Coronary artery (tissue), 2 donors: ENCODE results near the gene MAB21L4.
A peak's percentile ranks its signal among the peaks of the same experiment; 100 is the strongest.

ENCODE experiments used
- DNase-seq: peaks from one replicate; pipeline ENCODE4 v3.0.0-alpha.2; 2017; ENCODE audit warnings: low spot score
- H3K27ac ChIP-seq, 2 donors: fragments of 200-600 bp; sonication (generic); one replicate each; pipeline ENCODE4 v1.5.1; 2016 to 2019
- H3K4me3 ChIP-seq: fragments of 200-600 bp; sonication (generic); 2 replicates; pipeline ENCODE4 v1.5.1; 2016; ENCODE audit warnings: mild to moderate bottlenecking, moderate library complexity
- TF ChIP-seq, protein P1 (sequence below): fragments of 200-600 bp; sonication (generic); IDR thresholded peaks from one replicate; pipeline ENCODE4 v1.5.1; 2019; ENCODE audit warnings: antibody characterized with exemption

The MAB21L4 gene

DNA sequence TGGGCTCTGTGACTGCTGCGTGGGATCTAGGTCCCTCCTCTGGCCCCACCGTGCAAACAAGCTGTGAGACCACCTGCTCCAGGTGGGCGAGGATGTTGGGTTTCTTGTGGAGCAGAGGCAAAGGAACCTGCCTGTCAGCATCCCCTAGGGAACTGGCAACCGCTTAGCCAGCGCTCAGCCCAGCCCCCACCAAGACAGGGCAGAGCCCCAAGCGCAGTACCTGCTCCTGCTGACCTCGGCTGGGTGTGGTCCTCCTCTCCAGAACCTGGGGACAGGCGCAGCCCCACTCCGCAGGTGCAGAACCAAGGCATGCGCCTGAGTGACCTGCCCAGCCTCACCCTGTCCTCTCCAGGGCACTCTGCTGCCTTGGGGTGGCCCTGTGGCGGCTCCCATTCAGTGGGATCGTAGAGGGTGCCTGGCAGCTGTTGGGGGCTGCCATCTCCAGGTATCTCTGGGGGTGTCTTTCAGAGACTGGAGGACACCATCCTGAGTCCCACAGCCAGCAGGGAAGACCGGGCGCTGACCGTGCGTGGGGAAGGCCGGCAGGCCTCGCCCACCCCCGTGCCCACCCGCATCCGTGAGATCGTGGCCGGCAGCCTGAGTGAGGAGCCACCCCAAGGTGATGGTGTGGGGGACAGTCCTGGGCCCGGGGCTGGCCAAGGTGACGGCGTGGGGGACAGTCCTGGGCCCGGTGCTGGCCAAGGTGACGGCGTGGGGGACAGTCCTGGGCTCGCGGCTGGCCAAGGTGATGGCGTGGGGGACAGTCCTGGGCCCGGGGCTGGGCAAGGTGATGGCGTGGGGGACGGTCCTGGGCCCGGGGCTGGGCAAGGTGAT is 22.5 kb upstream of the MAB21L4 start:
- TF ChIP-seq, protein P1, sequence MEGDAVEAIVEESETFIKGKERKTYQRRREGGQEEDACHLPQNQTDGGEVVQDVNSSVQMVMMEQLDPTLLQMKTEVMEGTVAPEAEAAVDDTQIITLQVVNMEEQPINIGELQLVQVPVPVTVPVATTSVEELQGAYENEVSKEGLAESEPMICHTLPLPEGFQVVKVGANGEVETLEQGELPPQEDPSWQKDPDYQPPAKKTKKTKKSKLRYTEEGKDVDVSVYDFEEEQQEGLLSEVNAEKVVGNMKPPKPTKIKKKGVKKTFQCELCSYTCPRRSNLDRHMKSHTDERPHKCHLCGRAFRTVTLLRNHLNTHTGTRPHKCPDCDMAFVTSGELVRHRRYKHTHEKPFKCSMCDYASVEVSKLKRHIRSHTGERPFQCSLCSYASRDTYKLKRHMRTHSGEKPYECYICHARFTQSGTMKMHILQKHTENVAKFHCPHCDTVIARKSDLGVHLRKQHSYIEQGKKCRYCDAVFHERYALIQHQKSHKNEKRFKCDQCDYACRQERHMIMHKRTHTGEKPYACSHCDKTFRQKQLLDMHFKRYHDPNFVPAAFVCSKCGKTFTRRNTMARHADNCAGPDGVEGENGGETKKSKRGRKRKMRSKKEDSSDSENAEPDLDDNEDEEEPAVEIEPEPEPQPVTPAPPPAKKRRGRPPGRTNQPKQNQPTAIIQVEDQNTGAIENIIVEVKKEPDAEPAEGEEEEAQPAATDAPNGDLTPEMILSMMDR: no peak
- Histone ChIP-seq H3K4me3 (no peak overlapping the region), H3K27ac (peak overlapping the region in 1 of 2 donors; percentile 69)
- DNase-seq: peak; percentile 70

DNA sequence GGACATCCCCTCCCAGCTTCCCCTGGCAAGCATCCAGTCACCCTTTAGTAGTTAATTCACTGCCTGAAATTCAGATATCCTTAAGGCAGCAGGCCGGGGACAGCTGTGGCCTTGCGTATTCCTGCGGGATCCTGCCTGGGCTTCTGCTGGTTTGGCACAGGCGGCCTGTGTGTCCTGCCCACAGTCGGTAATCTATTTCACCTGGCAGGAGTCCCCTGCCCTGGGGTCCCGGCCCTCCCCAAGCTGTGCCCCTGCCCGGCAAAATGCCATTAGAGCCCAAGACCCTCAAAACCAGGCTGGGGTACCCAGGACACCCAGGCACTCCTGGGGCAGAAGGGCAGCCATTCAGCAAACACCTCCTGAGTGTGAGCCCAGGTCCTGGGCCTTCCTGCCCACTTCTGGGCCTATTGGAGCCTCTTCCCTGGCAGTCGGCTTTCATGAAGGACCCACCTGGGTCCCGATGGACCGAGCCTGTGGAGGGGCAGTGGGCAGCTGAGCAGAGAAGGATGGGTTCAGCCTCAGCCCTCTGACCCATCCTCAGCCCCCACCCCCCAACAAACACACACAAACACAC is 21.8 kb upstream of the MAB21L4 start:
- Histone ChIP-seq H3K4me3 (no peak overlapping the region), H3K27ac (peak overlapping the region in 1 of 2 donors; percentile 69)
- peak; percentile 67 for DNase-seq
- TF ChIP-seq, protein P1: no peak

DNA sequence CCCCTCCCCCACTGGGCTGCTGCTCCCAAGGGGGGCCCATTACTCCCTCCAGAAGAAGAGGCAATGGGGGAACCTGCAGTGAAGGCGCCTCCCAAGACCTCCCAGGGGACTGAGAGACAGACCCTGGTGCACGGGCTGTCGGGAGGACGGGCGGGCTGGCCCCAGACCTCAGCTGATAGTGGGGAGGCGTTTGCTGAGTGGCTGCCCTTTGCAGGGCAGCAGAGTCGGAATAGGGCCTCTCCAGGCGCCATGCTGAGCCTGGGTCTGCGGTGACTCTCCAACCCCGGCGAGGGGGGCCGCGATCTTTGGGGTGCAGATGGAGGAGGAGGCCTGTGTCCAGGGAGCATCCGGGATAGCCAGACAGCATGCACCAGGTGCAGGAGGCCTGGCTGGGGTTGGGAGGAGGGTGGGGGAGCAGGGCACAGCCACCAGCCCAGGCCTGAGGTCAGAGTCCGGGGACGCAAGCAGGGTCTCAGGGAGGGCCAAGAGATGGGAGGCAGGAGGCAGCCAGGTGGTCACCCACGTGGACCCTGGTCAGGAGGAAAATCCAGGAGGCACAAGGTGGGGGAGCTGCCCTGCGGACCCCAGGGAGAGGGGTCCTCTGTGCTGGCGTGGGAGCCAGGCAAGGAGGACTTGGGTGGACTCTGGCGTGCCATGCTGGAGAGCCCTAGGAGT is 21.2 kb upstream of the MAB21L4 start:
- TF ChIP-seq, protein P1: no peak
- DNase-seq: peak; percentile 76
- peak overlapping the region in 1 of 2 donors; percentile 69 for H3K27ac ChIP-seq
- no peak overlapping the region for H3K4me3 ChIP-seq

DNA sequence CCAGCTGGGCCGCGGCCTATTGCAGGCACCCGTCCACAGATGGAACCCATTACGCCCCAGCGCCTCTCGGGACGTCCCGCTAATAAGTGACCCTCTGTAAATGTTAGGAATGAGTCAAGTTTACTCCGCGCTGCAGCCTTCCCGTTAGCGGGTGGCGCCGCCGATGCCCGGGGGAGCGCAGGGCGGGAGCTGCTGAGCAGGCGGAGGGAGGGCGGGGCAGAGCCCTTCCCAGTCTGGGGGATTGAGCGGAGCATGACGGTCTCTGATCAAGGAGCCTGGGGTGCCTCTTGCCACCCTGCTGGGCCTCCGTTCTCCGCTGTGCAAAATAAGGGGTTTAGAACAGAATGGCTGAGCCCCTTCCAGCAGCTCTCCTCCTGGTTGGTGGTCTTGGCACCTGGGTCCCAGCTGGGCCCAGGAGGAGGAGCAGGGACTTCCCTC is 20.6 kb upstream of the MAB21L4 start:
- no peak for DNase-seq

DNA sequence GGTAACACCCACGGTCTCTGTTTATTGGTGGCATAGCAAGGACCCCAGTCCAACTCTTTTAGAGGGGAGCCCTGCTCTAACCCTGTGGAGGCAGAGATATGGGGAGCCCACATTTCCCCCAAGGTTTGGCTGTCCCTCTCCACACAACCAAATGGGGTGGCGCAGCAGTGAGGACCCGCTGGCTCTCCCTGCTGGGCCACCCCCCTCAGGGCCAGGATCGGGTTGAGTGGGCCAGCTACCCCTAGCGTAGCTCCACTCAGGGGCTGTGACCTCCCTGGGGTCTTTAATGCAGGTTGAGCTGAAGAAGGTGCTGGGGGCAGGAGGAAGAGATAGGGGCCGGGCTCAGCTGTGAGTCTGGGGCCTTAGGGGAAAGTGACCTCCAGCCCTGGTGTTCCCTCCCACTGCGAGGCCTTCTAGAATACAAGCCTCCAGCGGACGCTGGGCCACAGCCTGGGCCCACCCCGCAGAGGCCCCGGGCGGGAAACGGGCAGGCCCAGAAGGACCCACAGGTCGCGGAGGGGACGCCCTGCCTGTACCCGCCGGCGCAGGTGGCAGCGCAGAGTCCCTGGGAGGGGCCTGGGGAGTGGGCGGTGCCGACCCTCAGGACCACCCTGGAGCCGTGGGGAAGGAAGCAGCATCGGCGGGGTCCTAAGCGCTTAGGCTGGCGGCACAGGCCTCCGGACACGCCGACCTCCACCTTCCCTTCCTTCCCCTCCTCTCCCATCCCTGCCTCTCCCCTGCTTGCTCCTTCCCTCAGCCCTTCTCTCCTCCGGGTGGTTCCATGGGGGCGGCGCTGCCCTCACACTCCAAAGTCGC is 19.8 kb upstream of the MAB21L4 start:
- peak overlapping the region; percentile 25 for H3K4me3 ChIP-seq
- DNase-seq: no peak
- peak overlapping the region in 1 of 2 donors; percentile 69 for H3K27ac ChIP-seq
- TF ChIP-seq, protein P1: no peak

More for the DNA sequence above, 20.6 kb upstream of the MAB21L4 start:
- TF ChIP-seq, protein P1: no peak
- Histone ChIP-seq H3K4me3 (peak overlapping the region; percentile 25), H3K27ac (peak overlapping the region in 1 of 2 donors; percentile 69)

DNA sequence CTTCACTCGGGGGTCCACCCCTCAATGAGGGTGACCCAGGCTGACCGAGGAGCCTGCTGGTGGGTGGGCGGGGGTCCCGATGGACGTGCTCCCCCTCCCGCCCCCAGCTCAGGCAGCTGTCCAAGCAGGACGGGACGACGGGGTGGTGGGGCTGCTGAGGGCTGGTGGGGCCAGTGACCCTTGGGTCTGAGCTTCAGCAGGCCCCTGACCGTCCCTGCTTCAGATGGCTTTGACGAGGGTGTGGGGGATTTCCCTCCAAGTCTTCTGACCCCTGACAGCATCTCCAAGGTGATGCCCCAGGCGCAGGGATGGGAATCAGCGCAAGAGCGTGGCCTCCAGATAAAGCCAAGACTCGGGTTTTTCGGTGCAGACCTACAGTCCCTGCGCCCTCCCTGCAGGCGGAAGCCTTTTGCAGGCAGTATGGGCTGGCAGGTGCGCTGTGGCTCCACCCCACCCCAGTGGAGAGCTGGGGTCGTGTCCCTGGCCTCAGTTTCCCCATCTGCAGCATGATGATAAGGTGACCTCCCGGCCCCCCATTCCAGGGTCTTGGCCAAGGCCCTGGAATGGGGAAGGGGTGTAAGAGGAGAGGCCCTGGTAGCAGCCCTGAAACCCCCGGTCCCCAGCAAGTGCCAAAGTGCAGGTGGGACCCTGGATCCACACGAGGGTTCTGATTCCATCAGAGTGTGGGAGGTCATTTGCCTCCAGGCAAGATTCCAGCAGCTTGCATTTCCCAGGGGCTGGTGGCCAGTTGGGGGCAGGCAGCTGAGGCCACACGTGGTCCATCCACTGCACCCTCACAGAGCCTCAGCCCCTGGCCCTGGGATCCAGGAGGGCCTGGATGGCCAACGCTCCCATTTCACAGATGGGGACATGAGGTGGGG is 18.9 kb upstream of the MAB21L4 start:
- peak overlapping the region; percentile 26 for H3K4me3 ChIP-seq
- DNase-seq: no peak
- TF ChIP-seq, protein P1: peak; percentile 7
- H3K27ac ChIP-seq: no peak overlapping the region
